Measurements from ENCODE around the gene SLC5A2.

SLC5A2 gene

DNA sequence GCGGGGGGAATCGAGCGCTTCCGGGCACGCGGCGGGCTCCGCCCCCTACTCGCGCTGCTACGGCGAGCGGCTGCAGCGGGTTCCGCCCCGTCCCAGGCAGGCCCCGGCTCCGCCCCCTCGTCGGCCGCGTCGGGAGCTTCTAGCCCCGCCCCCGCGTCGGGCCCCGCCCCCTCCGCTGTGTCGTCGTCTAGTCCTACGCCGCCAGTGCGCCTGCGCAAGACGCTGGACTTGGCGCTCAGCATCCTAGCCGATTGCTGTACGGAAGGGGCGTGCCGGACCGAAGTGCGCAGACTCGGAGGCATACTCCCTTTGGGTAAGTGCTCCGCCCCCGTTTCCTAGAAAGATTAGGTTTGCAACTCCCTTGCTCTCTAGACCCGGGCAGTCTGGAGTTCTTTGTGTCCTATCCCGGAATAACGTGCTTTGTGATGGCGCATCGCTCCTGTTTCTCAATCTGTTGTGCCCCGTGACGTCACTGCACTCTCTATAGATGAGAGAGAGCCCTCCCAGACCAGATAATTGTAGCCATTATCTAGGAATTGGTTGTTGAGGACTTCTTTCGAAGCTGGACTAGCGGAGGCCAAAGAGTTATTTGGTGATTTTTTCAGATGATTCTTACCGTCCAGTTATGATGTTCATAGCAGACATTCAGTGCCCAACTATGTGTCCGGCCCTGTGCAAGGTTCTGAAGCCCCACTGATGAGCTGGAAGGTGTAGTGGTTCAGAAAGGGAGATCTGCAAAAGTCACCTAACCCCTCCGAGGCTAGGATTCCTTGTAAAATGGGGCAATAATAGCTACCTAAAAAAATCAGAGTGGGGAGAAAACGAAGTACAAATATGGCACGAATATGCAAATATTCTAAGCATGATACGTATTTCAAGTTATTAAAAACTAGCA lies 23.0 kb upstream of the SLC5A2 start:
- peak; percentile 99 for DNase-seq

- peak; percentile 28 for DNase-seq
Observed at GRCh38 chr16:31460582-31461002, 22.3 kb upstream of the SLC5A2 start.

DNA sequence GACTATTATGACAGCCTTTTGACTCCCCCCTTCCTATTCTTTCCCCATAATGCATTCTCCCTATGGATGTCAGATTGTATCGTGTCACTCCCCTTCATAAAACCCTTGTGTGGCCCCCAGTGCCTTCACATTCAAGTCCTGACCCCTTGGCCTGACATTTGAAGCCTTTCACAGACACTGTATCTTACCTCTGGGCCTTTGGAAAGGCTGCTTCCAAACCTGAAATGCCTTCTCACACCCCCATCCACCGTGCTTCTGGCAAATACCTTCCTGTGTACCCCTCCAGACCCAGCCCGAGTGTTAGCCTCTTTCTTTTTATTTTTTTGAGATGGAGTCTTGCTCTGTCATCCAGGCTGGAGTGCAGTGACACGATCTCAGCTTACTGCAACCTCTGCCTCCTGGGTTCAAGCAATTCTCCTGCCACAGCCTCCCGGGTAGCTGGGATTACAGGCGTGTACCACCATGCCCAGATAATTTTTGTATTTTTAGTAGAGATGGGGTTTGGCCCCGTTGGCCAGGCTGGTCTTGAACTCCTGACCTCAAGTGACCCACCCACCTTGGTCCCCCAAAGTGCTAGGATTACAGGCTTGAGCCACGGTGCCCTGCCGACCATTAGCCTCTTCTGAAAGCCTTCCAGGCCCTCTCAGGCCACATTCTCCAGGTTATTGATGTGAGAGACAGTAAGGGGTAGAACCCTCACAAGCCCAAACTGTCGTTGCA lies 21.6 kb upstream of the SLC5A2 start:
- no peak for DNase-seq

DNA sequence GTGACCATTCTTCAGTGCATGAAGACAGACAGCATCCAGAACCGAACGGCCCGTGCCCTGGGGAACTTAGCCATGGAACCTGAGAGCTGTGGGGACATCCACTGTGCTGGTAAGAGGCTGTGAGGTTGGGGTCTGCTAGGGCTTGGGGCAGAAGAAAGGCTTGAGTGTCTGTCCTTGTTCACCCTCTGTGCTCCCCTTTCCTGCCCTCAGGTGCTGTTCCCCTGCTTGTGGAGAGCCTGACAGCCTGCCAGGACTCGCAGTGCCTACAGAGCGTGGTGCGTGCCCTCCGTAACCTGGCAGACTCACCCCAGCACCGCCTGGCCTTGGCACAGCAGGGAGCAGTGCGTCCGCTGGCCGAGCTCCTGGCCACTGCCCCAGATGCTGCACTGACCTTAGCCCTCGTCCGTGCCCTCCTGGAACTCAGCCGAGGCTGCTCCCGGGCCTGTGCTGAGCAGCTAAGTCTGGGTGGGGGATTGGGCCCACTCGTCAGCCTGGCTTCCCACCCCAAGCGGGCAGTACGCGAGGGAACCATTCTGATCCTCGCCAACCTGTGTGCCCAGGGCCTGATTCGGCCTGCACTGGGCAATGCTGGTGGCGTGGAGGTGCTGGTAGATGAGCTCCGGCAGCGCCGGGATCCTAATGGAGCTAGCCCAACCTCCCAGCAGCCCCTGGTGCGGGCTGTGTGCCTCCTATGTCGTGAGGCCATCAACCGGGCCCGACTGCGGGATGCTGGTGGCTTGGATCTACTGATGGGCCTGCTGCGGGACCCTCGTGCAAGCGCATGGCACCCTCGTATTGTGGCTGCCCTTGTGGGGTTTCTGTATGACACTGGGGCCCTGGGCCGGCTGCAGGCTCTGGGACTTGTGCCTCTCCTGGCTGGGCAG lies 20.8 kb upstream of the SLC5A2 start:
- DNase-seq: no peak

- DNase-seq: no peak
Observed at GRCh38 chr16:31464348-31464769, 18.6 kb upstream of the SLC5A2 start.

GRCh38 chr16:31464781-31465260 lies 18.1 kb upstream of the SLC5A2 start:
- DNase-seq: no peak

GRCh38 chr16:31465788-31466370 lies 17.0 kb upstream of the SLC5A2 start:
- no peak for DNase-seq

DNA sequence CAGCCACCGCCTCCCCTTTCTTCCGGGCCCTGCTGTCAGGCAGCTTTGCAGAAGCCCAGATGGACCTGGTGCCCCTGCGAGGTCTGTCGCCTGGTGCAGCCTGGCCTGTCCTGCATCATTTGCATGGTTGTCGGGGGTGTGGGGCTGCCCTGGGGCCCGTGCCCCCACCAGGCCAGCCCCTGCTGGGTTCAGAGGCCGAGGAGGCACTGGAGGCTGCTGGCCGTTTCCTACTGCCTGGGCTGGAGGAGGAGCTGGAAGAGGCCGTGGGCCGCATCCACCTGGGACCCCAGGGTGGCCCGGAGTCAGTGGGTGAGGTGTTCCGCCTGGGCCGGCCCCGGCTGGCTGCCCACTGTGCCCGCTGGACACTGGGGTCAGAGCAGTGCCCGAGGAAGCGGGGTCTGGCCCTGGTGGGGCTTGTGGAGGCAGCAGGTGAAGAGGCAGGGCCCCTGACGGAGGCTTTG lies 16.5 kb upstream of the SLC5A2 start:
- no peak for DNase-seq

DNA sequence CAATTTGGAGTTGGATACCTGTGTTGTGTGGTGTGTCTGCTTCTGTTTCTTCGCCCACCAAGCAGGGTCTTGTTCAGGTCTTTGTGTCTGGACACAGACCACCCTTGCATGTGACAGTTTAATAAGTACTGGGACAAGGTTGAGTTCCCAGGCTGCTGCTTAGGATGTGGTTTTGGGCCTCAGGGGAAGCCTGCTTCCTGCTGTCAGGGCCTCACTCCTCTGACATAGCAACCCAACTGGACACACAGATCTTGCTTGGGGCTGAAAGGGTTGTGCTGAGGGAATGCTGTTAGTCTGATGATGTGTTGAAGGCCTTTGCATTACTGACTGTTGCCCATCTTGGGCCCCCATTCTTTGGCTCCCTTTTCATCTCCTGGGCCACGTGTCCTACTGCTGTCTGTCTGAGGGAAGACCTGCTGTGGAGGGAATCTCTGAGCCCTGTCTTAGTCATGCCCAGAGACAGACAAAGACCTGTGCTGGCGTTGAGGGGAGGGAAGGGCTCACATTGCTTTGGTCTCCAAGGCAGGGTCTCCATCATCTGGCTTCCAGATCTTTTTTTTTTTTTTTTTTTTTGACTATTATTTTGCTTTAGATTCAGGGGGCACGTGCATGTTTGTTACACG lies 15.7 kb upstream of the SLC5A2 start:
- DNase-seq: no peak

DNA sequence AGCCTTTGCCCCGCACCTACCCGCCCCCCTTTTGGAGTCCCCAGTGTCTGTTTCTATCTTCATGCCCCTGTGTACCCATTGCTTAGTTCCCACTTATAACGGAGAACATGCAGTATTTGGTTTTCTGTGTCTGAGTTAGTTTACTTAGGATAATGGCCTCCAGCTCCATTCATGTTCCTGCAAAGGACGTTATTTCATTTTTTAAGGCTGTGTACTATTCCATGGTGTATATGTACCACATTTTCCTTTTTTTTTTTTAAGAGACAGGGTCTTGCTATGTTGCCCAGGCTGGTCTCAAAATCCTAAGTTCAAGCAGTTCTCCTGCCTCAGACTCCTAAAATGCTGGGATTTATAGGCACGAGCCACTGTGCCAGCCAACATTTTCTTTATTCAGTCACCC lies 15.1 kb upstream of the SLC5A2 start:
- DNase-seq: no peak

- DNase-seq: no peak
Observed at GRCh38 chr16:31470615-31471014, 12.3 kb upstream of the SLC5A2 start.

GRCh38 chr16:31471241-31471874 lies 11.6 kb upstream of the SLC5A2 start:
- no peak for DNase-seq

- DNase-seq: no peak
Observed at GRCh38 chr16:31471875-31472708, 10.8 kb upstream of the SLC5A2 start, which contains the start of gene TGFB1I1. Gene TGFB1I1 (plus strand): TSS chr16:31472152. CDS start chr16:31472189, 37 bp downstream.

GRCh38 chr16:31472709-31473203 lies 10.2 kb upstream of the SLC5A2 start:
- no peak for DNase-seq

DNA sequence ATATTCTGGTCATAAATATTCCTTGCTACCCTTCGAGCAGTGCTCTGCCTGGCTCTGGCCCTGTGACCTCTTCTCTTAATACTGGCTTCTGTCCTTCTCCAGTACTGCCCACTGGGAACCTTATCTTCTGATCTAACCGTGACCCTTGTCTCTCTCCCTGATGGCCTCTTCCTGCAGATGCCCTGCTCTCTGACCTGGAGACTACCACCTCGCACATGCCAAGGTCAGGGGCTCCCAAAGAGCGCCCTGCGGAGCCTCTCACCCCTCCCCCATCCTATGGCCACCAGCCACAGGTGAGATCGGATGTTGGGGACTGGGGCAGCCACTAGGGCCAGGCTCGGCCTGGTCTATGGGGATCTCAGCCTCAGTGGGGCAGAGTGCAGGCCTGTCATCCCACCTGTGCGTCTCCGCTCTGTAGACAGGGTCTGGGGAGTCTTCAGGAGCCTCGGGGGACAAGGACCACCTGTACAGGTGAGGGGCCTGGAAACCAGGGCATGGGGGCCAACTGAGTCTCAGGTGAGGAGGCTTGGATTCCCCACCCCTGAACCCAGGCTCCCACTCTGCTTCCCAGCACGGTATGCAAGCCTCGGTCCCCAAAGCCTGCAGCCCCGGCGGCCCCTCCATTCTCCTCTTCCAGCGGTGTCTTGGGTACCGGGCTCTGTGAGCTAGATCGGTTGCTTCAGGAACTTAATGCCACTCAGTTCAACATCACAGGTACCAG lies 9.5 kb upstream of the SLC5A2 start:
- DNase-seq: no peak

DNA sequence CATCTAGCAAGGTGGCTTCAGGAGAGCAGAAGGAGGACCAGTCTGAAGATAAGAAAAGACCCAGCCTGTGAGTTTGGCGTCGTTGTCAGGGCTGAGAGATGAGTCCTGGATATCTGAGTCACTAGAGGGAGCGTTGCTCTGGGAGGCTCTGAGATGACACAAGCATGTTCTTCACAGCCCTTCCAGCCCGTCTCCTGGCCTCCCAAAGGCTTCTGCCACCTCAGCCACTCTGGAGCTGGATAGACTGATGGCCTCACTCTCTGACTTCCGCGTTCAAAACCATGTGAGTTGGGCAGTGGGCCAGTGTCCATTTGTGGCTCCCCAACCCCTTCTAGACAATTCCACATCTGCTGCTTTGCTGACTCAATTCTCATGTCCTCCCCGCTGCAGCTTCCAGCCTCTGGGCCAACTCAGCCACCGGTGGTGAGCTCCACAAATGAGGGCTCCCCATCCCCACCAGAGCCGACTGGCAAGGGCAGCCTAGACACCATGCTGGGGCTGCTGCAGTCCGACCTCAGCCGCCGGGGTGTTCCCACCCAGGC lies 8.7 kb upstream of the SLC5A2 start:
- no peak for DNase-seq

DNA sequence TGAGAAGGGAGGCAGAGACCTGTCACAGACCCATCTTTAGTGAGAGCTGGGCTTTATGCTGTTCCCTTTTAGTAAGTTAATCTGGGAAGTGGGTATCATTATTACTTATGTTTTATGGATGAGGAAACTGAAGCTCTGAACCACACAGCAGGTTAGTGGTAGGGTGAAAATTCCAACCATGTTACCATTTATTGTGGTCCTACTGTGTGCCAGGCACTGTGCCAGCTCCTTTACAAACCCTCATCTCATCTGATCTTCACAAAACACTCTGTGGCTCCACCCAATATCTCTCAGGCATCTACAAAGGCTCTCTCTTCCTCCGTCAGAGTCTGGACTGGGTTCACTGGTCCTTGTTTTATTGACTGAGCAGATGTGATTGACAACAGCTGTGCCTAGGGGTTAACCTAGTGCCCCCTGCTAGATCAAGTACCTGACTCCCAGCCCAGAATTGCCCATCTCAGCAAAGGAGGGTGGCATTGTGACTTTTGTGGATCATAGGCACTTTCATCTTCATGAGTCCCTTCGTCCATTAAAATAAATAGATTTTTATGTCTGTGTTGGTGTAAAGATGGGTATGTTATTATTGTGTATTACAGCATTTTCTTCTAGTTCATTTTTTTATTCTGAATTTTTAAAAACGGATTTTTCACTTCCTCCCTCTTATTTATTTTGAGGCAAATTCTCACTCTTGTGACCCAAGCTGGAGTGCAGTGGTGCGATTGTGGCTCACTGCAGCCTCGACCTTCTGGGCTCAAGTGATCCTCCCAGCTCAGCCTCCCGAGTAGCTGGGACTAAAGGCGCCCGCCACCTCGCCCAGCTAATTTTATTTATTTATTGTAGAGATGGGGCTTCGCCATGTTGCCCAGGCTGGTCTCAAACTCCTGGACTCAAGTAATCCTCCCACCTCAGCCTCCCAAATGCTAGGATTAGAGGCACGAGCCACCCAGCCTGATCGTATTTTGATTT lies 7.9 kb upstream of the SLC5A2 start:
- DNase-seq: no peak

- DNase-seq: no peak
Observed at GRCh38 chr16:31475946-31476302, 7.0 kb upstream of the SLC5A2 start.

All from midbrain (tissue), 1 donor.